GM18505 (cell line): Measurements from ENCODE around the gene RHOBTB1.

Experiments
- ATAC-seq: cut with Tn5 transposase; IDR thresholded peaks from one replicate; pipeline ENCODE4 v1.9.1; 2021; ENCODE audit not compliant: unreplicated experiment
- POLR2A ChIP-seq: IDR thresholded peaks from 4 replicates; pipeline ENCODE4 v1.6.1; 2011; ENCODE audit warnings: borderline replicate concordance; ENCODE audit not compliant: insufficient read depth, insufficient read length; ENCODE audit errors: extremely low read depth

The RHOBTB1 gene

GRCh38 chr10:60870416-60870728 is 73.6 kb downstream of the RHOBTB1 start:
- no peak for ATAC-seq

GRCh38 chr10:60869652-60870415 is 74.2 kb downstream of the RHOBTB1 start:
- TF ChIP-seq POLR2A, result no peak

More at GRCh38 chr10:60870416-60870728, 73.6 kb downstream of the RHOBTB1 start:
- no peak for TF ChIP-seq POLR2A

GRCh38 chr10:60868946-60869345 is 75.0 kb downstream of the RHOBTB1 start:
- no peak for TF ChIP-seq POLR2A
- ATAC-seq, result no peak

More at GRCh38 chr10:60869652-60870415, 74.2 kb downstream of the RHOBTB1 start:
- no peak for ATAC-seq

GRCh38 chr10:60865198-60865783 is 78.7 kb downstream of the RHOBTB1 start:
- no peak for TF ChIP-seq POLR2A
- ATAC-seq, result no peak

- no peak for TF ChIP-seq POLR2A
- no peak for ATAC-seq
Measured at GRCh38 chr10:60863796-60864195, 80.2 kb downstream of the RHOBTB1 start.

GRCh38 chr10:60862517-60862916 is 81.5 kb downstream of the RHOBTB1 start:
- ATAC-seq, result no peak
- no peak for TF ChIP-seq POLR2A

- no peak for ATAC-seq
Measured at GRCh38 chr10:60856405-60856804, 87.6 kb downstream of the RHOBTB1 start.

GRCh38 chr10:60853637-60854036 is 90.3 kb downstream of the RHOBTB1 start:
- ATAC-seq, result no peak

More at GRCh38 chr10:60856405-60856804, 87.6 kb downstream of the RHOBTB1 start:
- TF ChIP-seq POLR2A, result no peak

GRCh38 chr10:60853107-60853506 is 90.9 kb downstream of the RHOBTB1 start:
- no peak for TF ChIP-seq POLR2A
- ATAC-seq, result no peak

More at GRCh38 chr10:60853637-60854036, 90.3 kb downstream of the RHOBTB1 start:
- no peak for TF ChIP-seq POLR2A

- TF ChIP-seq POLR2A, result no peak
- no peak for ATAC-seq
Measured at GRCh38 chr10:60849740-60850139, 94.2 kb downstream of the RHOBTB1 start.

GRCh38 chr10:60849217-60849616 is 94.8 kb downstream of the RHOBTB1 start:
- no peak for TF ChIP-seq POLR2A
- no peak for ATAC-seq

- no peak for ATAC-seq
- TF ChIP-seq POLR2A, result no peak
Measured at GRCh38 chr10:60848680-60849079, 95.3 kb downstream of the RHOBTB1 start.

GRCh38 chr10:60848126-60848525 is 95.9 kb downstream of the RHOBTB1 start:
- no peak for TF ChIP-seq POLR2A
- no peak for ATAC-seq

- no peak for ATAC-seq
Measured at GRCh38 chr10:60846173-60846572, 97.8 kb downstream of the RHOBTB1 start.

More at GRCh38 chr10:60846173-60846572, 97.8 kb downstream of the RHOBTB1 start:
- TF ChIP-seq POLR2A, result no peak
